Vagina (tissue), 2 donors: ENCODE data around the gene CUX1.

ENCODE experiments used
- POLR2AphosphoS5 ChIP-seq, 2 donors: sonication (generic); formaldehyde crosslinking; IDR thresholded peaks; one replicate each; pipeline ENCODE4 v1.9.0; 2017; ENCODE audit warnings: antibody characterized with exemption in 2 of 2, mild to moderate bottlenecking in 2 of 2, low read depth in 1 of 2; ENCODE audit not compliant: insufficient read depth in 1 of 2
- TF ChIP-seq, protein P1 (sequence below), 3 experiments: fragments of 450-650 bp in 2 of 3; fragments of 200-600 bp in 1 of 3; sonication (generic) in 1 of 3; IDR thresholded peaks; one replicate each; pipeline ENCODE4 v1.5.1; 2017 to 2019; ENCODE audit warnings: antibody characterized with exemption in 3 of 3, mild to moderate bottlenecking in 2 of 3, moderate library complexity in 2 of 3

DNA sequence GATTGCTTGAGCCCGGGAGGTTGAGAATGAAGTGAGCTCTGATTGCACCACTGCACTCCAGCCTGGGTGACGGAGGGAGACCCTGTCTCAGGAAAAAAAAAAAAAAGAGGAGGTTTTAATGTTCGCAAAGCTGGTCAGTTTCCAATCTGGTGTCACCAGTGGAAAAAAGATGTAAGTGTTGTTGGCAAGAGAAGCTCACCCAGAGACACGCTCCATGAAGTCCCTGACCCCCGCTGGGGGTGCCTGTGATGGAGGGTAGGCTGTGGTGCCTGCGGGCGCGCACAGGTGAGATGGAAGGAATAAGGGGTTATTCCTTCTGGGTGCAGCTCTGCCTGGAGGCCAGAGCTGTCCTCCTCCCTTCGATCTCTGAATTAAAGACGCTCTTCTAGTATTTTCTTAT, 122.7 kb downstream of the CUX1 start:
- TF ChIP-seq POLR2AphosphoS5 (IDR thresholded peaks at IDR 0.05; ENCODE audit: insufficient read depth in 1 of 2, low read depth in 1 of 2), result no peak
- TF ChIP-seq, protein P1, sequence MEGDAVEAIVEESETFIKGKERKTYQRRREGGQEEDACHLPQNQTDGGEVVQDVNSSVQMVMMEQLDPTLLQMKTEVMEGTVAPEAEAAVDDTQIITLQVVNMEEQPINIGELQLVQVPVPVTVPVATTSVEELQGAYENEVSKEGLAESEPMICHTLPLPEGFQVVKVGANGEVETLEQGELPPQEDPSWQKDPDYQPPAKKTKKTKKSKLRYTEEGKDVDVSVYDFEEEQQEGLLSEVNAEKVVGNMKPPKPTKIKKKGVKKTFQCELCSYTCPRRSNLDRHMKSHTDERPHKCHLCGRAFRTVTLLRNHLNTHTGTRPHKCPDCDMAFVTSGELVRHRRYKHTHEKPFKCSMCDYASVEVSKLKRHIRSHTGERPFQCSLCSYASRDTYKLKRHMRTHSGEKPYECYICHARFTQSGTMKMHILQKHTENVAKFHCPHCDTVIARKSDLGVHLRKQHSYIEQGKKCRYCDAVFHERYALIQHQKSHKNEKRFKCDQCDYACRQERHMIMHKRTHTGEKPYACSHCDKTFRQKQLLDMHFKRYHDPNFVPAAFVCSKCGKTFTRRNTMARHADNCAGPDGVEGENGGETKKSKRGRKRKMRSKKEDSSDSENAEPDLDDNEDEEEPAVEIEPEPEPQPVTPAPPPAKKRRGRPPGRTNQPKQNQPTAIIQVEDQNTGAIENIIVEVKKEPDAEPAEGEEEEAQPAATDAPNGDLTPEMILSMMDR (IDR thresholded peaks at IDR 0.05), result no peak
